Keratinocyte (primary cell): ENCODE measurements around the gene KRTAP12-1. TPM values are rescaled to one million over a fixed set of nuclear protein-coding genes. Genes with fewer than 3 reads are reported as not detected.

Source experiments
- DNase-seq: peaks from one replicate; pipeline ENCODE4 v3.0.0-alpha.2; 2011; ENCODE audit warnings: low read depth, missing footprints, low spot score
- FAIRE-seq: peaks from 2 replicates; lab custom pipeline; 2011; peaks lifted over from hg19 to GRCh38; lab: Jason Lieb, UNC
- H2AFZ ChIP-seq: 2 replicates; pipeline ENCODE4 v1.6.0; 2012; ENCODE audit warnings: low read length, control low read depth, inconsistent platforms; ENCODE audit not compliant: control insufficient read depth
- H3K27ac ChIP-seq: 2 replicates; pipeline ENCODE4 v1.5.1; 2011; ENCODE audit warnings: low read length; ENCODE audit not compliant: control insufficient read depth, insufficient read depth
- H3K27me3 ChIP-seq: 3 replicates; pipeline ENCODE4 v1.6.0; 2011; ENCODE audit warnings: low read length; ENCODE audit not compliant: control insufficient read depth, insufficient read depth; ENCODE audit errors: extremely low read depth
- H3K36me3 ChIP-seq, 2 experiments: 2 replicates in 1 of 2; 3 replicates in 1 of 2; pipeline ENCODE4 v1.5.1; 2011; ENCODE audit warnings: low read length in 2 of 2, mild to moderate bottlenecking in 1 of 2; ENCODE audit not compliant: control insufficient read depth in 2 of 2, insufficient read depth in 2 of 2; ENCODE audit errors: extremely low read depth in 1 of 2
- H3K4me1 ChIP-seq: 3 replicates; pipeline ENCODE4 v1.5.1; 2011; ENCODE audit warnings: low read length; ENCODE audit not compliant: control insufficient read depth, insufficient read depth; ENCODE audit errors: extremely low read depth
- H3K4me2 ChIP-seq: 3 replicates; pipeline ENCODE4 v1.6.0; 2011; ENCODE audit warnings: low read depth, low read length; ENCODE audit not compliant: control insufficient read depth, insufficient read depth; ENCODE audit errors: extremely low read depth
- H3K4me3 ChIP-seq, 3 experiments: fragments of 200-600 bp in 1 of 3; sonication (generic) in 1 of 3; 2 replicates in 2 of 3; 3 replicates in 1 of 3; pipeline ENCODE4 v1.5.1; 2011 to 2016; ENCODE audit warnings: low read length in 3 of 3, mild to moderate bottlenecking in 3 of 3, control low read depth in 2 of 3, inconsistent platforms in 1 of 3, low read depth in 1 of 3, mixed read lengths in 1 of 3, mixed run types in 1 of 3, moderate library complexity in 1 of 3; ENCODE audit not compliant: control insufficient read depth in 2 of 3, insufficient read depth in 2 of 3; ENCODE audit errors: extremely low read depth in 1 of 3
- H3K79me2 ChIP-seq: 2 replicates; pipeline ENCODE4 v1.6.0; 2012; ENCODE audit warnings: low read length; ENCODE audit not compliant: control insufficient read depth, insufficient read depth
- H3K9ac ChIP-seq: 3 replicates; pipeline ENCODE4 v1.6.0; 2011; ENCODE audit warnings: low read length; ENCODE audit not compliant: control insufficient read depth, insufficient read depth; ENCODE audit errors: extremely low read depth
- H3K9me1 ChIP-seq: 3 replicates; pipeline ENCODE4 v1.6.0; 2011; ENCODE audit warnings: low read length; ENCODE audit not compliant: control insufficient read depth, insufficient read depth; ENCODE audit errors: extremely low read depth
- H3K9me3 ChIP-seq: 2 replicates; pipeline ENCODE4 v1.5.1; 2012; ENCODE audit warnings: low read depth, low read length; ENCODE audit not compliant: control insufficient read depth
- H4K20me1 ChIP-seq: 3 replicates; pipeline ENCODE4 v1.6.0; 2011; ENCODE audit warnings: low read length; ENCODE audit not compliant: control insufficient read depth, insufficient read depth; ENCODE audit errors: extremely low read depth
- EZH2 ChIP-seq: IDR thresholded peaks from one replicate; pipeline ENCODE4 v1.6.1; 2012; ENCODE audit warnings: inconsistent platforms, mild to moderate bottlenecking, low read length, moderate library complexity
- dilution Hi-C: fragments of 300-500 bp; cut with MboI; formaldehyde crosslinking; loops from one replicate; pipeline ENCODE4 v1.7.0; 2020; ENCODE audit warnings: low sequenced_read_pairs; ENCODE audit not compliant: extremely low pct_ligation_motif_present
- polyA plus RNA-seq, 5 experiments: library from polyadenylated mRNA; depleted of rRNA in 3 of 5; stranded (reverse) in 3 of 5; stranded (forward) in 1 of 5; unstranded in 1 of 5; fragments of >200 nt; gene quantifications; 1 replicate in 1 of 5; 2 replicates in 3 of 5; 3 replicates in 1 of 5; pipeline versions ENCODE4 v1.2.1 to v1.2.3, GENCODE V29; 2011 to 2012; ENCODE audit warnings: missing spikeins in 2 of 5, low read depth in 1 of 5, low replicate concordance in 1 of 5
- TF ChIP-seq, protein P1 (sequence below), 3 experiments: IDR thresholded peaks in 1 of 3; conservative IDR thresholded peaks in 1 of 3; optimal IDR thresholded peaks in 1 of 3; 2 replicates in 2 of 3; 3 replicates in 1 of 3; pipeline versions ENCODE3 to v1.5.1; 2011; ENCODE audit warnings: low read length in 3 of 3, mild to moderate bottlenecking in 3 of 3, moderate library complexity in 2 of 3, control low read depth in 1 of 3, inconsistent platforms in 1 of 3; ENCODE audit not compliant: insufficient read depth in 2 of 3; ENCODE audit errors: extremely low read depth in 1 of 3

The KRTAP12-1 gene
- polyA plus RNA-seq, 1 donor (not counting 4 experiments of a cell fraction or from before 2014, with no cell fraction given), result not detected

- peaks cover 15% of the 10 kb centered on the region for H3K27me3 ChIP-seq
- dilution Hi-C loops, result loop anchor here (25.0 kb wide), 1 partner anchor 241 kb away; no protein-coding TSS in a partner anchor
- no peaks in the 10 kb centered on the region for H3K9me3 ChIP-seq
- no peaks in the 10 kb centered on the region for H3K9me1 ChIP-seq
- no peak overlapping the region for H2AFZ ChIP-seq
- H3K4me3 ChIP-seq, result no peak overlapping the region
- DNase-seq (no peak), FAIRE-seq (no peak)
- H3K27ac ChIP-seq, result no peak overlapping the region
- no peaks in the 10 kb centered on the region for H3K4me1 ChIP-seq
- no peak overlapping the region for H3K4me2 ChIP-seq
- TF ChIP-seq, protein P1, sequence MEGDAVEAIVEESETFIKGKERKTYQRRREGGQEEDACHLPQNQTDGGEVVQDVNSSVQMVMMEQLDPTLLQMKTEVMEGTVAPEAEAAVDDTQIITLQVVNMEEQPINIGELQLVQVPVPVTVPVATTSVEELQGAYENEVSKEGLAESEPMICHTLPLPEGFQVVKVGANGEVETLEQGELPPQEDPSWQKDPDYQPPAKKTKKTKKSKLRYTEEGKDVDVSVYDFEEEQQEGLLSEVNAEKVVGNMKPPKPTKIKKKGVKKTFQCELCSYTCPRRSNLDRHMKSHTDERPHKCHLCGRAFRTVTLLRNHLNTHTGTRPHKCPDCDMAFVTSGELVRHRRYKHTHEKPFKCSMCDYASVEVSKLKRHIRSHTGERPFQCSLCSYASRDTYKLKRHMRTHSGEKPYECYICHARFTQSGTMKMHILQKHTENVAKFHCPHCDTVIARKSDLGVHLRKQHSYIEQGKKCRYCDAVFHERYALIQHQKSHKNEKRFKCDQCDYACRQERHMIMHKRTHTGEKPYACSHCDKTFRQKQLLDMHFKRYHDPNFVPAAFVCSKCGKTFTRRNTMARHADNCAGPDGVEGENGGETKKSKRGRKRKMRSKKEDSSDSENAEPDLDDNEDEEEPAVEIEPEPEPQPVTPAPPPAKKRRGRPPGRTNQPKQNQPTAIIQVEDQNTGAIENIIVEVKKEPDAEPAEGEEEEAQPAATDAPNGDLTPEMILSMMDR (optimal IDR thresholded peaks at IDR 0.05 in 1 of 3, IDR thresholded peaks at IDR 0.05 in 1 of 3, conservative IDR thresholded peaks at IDR 0.05 in 1 of 3; ENCODE audit: extremely low read depth in 1 of 3, insufficient read depth in 2 of 3, low read length in 3 of 3), result no peak
- no peak for TF ChIP-seq EZH2
- H3K79me2 ChIP-seq, result no peaks in the 10 kb centered on the region
- no peaks in the 10 kb centered on the region for H4K20me1 ChIP-seq
- H3K9ac ChIP-seq, result no peak overlapping the region
- H3K36me3 ChIP-seq, result no peaks in the 10 kb centered on the region
These were observed 46.8 kb upstream of the KRTAP12-1 start for GRCh38 chr21:44728716-44729115.

- no peak overlapping the region for H3K27ac ChIP-seq
- no peak overlapping the region for H3K4me3 ChIP-seq
- H3K9me1 ChIP-seq, result no peaks in the 10 kb centered on the region
- H3K4me1 ChIP-seq, result no peaks in the 10 kb centered on the region
- dilution Hi-C loops, result loop anchor here (25.0 kb wide), 1 partner anchor 240 kb away; no protein-coding TSS in a partner anchor
- TF ChIP-seq EZH2, result no peak
- TF ChIP-seq, protein P1 (optimal IDR thresholded peaks at IDR 0.05 in 1 of 3, IDR thresholded peaks at IDR 0.05 in 1 of 3, conservative IDR thresholded peaks at IDR 0.05 in 1 of 3; ENCODE audit: extremely low read depth in 1 of 3, insufficient read depth in 2 of 3, low read length in 3 of 3), result no peak
- FAIRE-seq, result no peak
- no peak overlapping the region for H2AFZ ChIP-seq
- H3K9me3 ChIP-seq, result no peaks in the 10 kb centered on the region
- H3K36me3 ChIP-seq, result no peaks in the 10 kb centered on the region
- H3K9ac ChIP-seq, result no peak overlapping the region
- DNase-seq, result no peak
- no peaks in the 10 kb centered on the region for H4K20me1 ChIP-seq
- peaks cover 24% of the 10 kb centered on the region for H3K27me3 ChIP-seq
- H3K4me2 ChIP-seq, result no peak overlapping the region
- H3K79me2 ChIP-seq, result no peaks in the 10 kb centered on the region
These were observed 45.8 kb upstream of the KRTAP12-1 start for GRCh38 chr21:44727757-44728156.
